Suprapubic skin (tissue), 4 donors: ENCODE data around the gene MRPL46. TPM values are rescaled to one million over a fixed set of nuclear protein-coding genes. Genes with fewer than 3 reads are reported as not detected.

ENCODE experiments used
- DNase-seq, 2 donors: peaks; one replicate each; pipeline ENCODE4 v3.0.0-alpha.2; 2019; ENCODE audit warnings: low spot score in 2 of 2
- H3K27ac ChIP-seq: fragments of 200-600 bp; sonication (generic); one replicate; pipeline ENCODE4 v1.5.1; 2019
- H3K27me3 ChIP-seq: fragments of 200-600 bp; sonication (generic); one replicate; pipeline ENCODE4 v1.5.1; 2019
- H3K36me3 ChIP-seq: fragments of 200-600 bp; sonication (generic); one replicate; pipeline ENCODE4 v1.5.1; 2019
- H3K4me1 ChIP-seq: fragments of 200-600 bp; sonication (generic); one replicate; pipeline ENCODE4 v1.5.1; 2019
- H3K4me3 ChIP-seq: fragments of 200-600 bp; sonication (generic); one replicate; pipeline ENCODE4 v1.5.1; 2019; ENCODE audit warnings: mild to moderate bottlenecking
- H3K9me3 ChIP-seq: fragments of 200-600 bp; sonication (generic); one replicate; pipeline ENCODE4 v1.5.1; 2019
- CTCF ChIP-seq, 2 donors: fragments of 200-600 bp in 1 of 2; fragments of 450-650 bp in 1 of 2; sonication (generic) in 1 of 2; IDR thresholded peaks; one replicate each; pipeline ENCODE4 v1.5.1; 2016 to 2019; ENCODE audit warnings: antibody characterized with exemption in 2 of 2, mild to moderate bottlenecking in 1 of 2, moderate library complexity in 1 of 2
- EP300 ChIP-seq: sonication (generic); formaldehyde crosslinking; IDR thresholded peaks from one replicate; pipeline ENCODE4 v1.6.1; 2017; ENCODE audit warnings: antibody characterized with exemption
- POLR2A ChIP-seq, 2 donors: fragments of 450-650 bp; IDR thresholded peaks; one replicate each; pipeline ENCODE4 v1.6.1; 2017; ENCODE audit warnings: antibody characterized with exemption in 2 of 2, mild to moderate bottlenecking in 2 of 2, moderate library complexity in 2 of 2
- POLR2AphosphoS5 ChIP-seq, 3 donors: sonication (generic); formaldehyde crosslinking; IDR thresholded peaks; one replicate each; pipeline ENCODE4 v1.6.1; 2017; ENCODE audit warnings: antibody characterized with exemption in 3 of 3
- WGBS: methylation state at CpG from one replicate; pipeline ENCODE4 v1.1.5; 2018; 5-methylcytosine and 5-hydroxymethylcytosine counted together
- total RNA-seq, 4 donors: library from RNA; depleted of rRNA; stranded (reverse); fragments of >200 nt; gene quantifications; one replicate each; pipeline ENCODE4 v1.1.0, GENCODE V29; 2016

Gene MRPL46
- total RNA-seq, 4 donors from 2014 or later: 12.1 to 19.4 (median 15.7) TPM

GRCh38 chr15:88433046-88433685, 34.0 kb downstream of the MRPL46 start:
- Histone ChIP-seq H3K9me3 (no peaks in the 10 kb centered on the region), H3K27me3 (peaks cover 12% of the 10 kb centered on the region), H3K4me3 (no peak overlapping the region), H3K4me1 (no peaks in the 10 kb centered on the region), H3K36me3 (no peaks in the 10 kb centered on the region), H3K27ac (no peak overlapping the region)
- TF ChIP-seq CTCF (IDR thresholded peaks at IDR 0.05): no peak
- no peak for TF ChIP-seq POLR2A (IDR thresholded peaks at IDR 0.05)
- TF ChIP-seq EP300: no peak
- no peak for TF ChIP-seq POLR2AphosphoS5 (IDR thresholded peaks at IDR 0.05)
- DNase-seq: no peak
- WGBS: 83% methylated on average over 7 of the region's 7 CpGs

DNA sequence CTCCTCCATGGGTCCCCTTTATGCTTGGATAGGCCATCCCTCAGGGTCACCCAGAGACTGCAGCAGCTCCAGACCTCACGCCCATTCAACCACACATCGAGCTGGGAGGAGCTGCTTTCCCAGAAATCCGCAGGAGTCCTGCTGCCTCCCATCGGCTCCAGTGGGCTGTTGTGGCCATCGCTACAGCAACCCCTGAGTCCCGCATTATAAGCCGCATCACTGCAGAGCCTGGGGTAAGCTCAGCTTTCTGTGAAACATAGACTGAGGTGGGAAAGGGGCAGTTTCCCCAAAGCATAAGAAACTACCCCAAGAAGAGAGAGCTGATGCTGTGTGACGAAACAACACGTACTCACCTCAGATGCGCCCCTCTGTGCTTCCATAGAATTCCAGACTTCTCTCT, 35.7 kb downstream of the MRPL46 start:
- no peak for TF ChIP-seq POLR2AphosphoS5 (IDR thresholded peaks at IDR 0.05)
- TF ChIP-seq CTCF (IDR thresholded peaks at IDR 0.05): no peak
- no peak for TF ChIP-seq EP300
- no peak for TF ChIP-seq POLR2A (IDR thresholded peaks at IDR 0.05)
- Histone ChIP-seq H3K4me1 (no peaks in the 10 kb centered on the region), H3K27ac (no peak overlapping the region), H3K9me3 (no peaks in the 10 kb centered on the region), H3K27me3 (peaks cover 8% of the 10 kb centered on the region), H3K36me3 (no peaks in the 10 kb centered on the region), H3K4me3 (no peak overlapping the region)
- no peak for DNase-seq
- 87% methylated on average over 10 of the region's 10 CpGs for WGBS

- Histone ChIP-seq H3K27ac (no peak overlapping the region), H3K27me3 (peaks cover 7% of the 10 kb centered on the region), H3K9me3 (no peaks in the 10 kb centered on the region), H3K4me3 (no peak overlapping the region), H3K4me1 (no peaks in the 10 kb centered on the region), H3K36me3 (no peaks in the 10 kb centered on the region)
- TF ChIP-seq CTCF (IDR thresholded peaks at IDR 0.05) (no peak), EP300 (no peak), POLR2A (IDR thresholded peaks at IDR 0.05) (no peak), POLR2AphosphoS5 (IDR thresholded peaks at IDR 0.05) (no peak)
- no peak for DNase-seq
Measured at GRCh38 chr15:88430051-88430450, 37.1 kb downstream of the MRPL46 start.

DNA sequence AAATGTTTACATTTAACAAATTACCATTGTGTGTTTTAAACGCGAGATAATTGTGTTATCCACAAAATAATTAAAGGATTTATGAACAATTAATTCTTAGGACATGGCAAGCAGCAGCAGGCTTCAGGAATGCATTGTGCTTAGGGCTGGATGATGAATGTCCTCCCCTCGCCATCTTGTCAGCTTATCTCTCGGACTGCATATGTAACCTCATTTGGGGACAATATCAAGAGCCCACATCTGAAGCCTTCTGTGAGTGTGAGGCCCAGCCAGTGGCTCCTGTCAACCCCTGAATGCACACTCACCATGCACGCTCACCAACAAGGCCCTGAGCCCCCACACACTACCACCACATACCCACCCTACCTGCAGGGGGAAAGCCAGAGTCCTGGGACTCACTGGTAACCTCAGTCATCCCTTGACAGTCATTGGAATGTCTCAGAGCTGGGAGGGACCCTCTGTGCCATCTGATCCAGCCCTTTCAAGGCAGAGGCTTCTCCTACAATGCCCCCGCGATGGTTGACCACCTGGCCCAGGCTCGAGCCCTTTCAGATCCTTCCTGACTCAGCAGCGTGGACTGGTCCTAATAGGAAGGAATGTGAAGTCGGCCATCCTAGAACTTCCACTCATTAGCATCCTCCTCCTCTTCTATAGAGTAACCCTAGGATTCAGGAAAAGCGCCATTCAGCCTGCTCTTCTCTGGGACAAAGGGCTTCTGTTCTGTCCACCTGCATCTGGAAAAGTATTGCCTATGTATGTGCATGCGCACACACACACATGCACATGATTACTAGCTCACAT, 38.2 kb downstream of the MRPL46 start:
- no peak for DNase-seq
- Histone ChIP-seq H3K36me3 (no peaks in the 10 kb centered on the region), H3K27me3 (peaks cover 7% of the 10 kb centered on the region), H3K9me3 (no peaks in the 10 kb centered on the region), H3K4me1 (no peaks in the 10 kb centered on the region), H3K27ac (no peak overlapping the region), H3K4me3 (no peak overlapping the region)
- TF ChIP-seq POLR2A (IDR thresholded peaks at IDR 0.05) (no peak), CTCF (IDR thresholded peaks at IDR 0.05) (no peak), POLR2AphosphoS5 (IDR thresholded peaks at IDR 0.05) (no peak), EP300 (no peak)
- 70% methylated on average over 11 of the region's 12 CpGs for WGBS

DNA sequence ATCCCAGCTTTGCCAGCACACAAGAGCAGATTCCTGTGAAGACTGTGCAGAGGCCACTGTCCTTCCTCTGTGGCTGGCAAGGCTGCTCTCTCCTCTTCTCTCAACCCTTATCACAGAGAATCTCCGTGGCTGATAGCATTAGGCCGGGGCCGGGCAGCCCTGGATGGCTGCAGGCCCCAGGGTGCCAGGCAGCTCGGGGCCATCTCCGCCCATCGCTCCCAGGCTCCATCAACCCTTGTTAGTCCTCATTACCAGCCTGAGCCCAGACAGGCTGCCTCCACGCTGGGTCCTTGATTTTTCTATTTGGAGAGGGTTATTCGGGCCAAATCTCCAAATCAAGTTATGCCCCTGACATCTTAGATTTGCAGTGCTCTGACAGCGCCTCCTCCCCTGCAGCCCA, 39.1 kb downstream of the MRPL46 start:
- 64% methylated on average over 9 of the region's 9 CpGs for WGBS
- TF ChIP-seq EP300: no peak
- TF ChIP-seq CTCF (IDR thresholded peaks at IDR 0.05): no peak
- no peak for TF ChIP-seq POLR2A (IDR thresholded peaks at IDR 0.05)
- no peak for TF ChIP-seq POLR2AphosphoS5 (IDR thresholded peaks at IDR 0.05)
- no peaks in the 10 kb centered on the region for H3K36me3 ChIP-seq
- H3K27ac ChIP-seq: no peak overlapping the region
- no peak overlapping the region for H3K4me3 ChIP-seq
- H3K27me3 ChIP-seq: peaks cover 10% of the 10 kb centered on the region
- no peaks in the 10 kb centered on the region for H3K4me1 ChIP-seq
- H3K9me3 ChIP-seq: no peaks in the 10 kb centered on the region
- no peak for DNase-seq
